HG03060 (cell line): ENCODE results near the gene CCDC9.
"Not testable (repeated sequence)": the region's sequence is repeated elsewhere in the genome, so short reads cannot be mapped to it uniquely, and the experiment has no call there.

Source experiments
- ATAC-seq: cut with Tn5 transposase; IDR thresholded peaks from one replicate; pipeline ENCODE4 v1.9.1; 2021; ENCODE audit warnings: low read depth, moderate number of reproducible peaks; ENCODE audit not compliant: unreplicated experiment

CCDC9 gene

GRCh38 chr19:47283405-47284059 is 27.2 kb downstream of the CCDC9 start:
- ATAC-seq = no peak

GRCh38 chr19:47284324-47284899 is 28.1 kb downstream of the CCDC9 start:
- ATAC-seq = no peak

- ATAC-seq = no peak
These were observed 39.7 kb downstream of the CCDC9 start for GRCh38 chr19:47296036-47296435.

- ATAC-seq = not testable (repeated sequence)
These were observed 44.5 kb downstream of the CCDC9 start for GRCh38 chr19:47300867-47301266.

GRCh38 chr19:47302249-47302648 is 45.9 kb downstream of the CCDC9 start:
- ATAC-seq = no peak

- ATAC-seq = no peak
These were observed 47.6 kb downstream of the CCDC9 start for GRCh38 chr19:47303966-47304365.

- no peak for ATAC-seq
These were observed 49.0 kb downstream of the CCDC9 start for GRCh38 chr19:47305309-47305751.

GRCh38 chr19:47306303-47306702 is 50.0 kb downstream of the CCDC9 start:
- ATAC-seq = no peak

- ATAC-seq = no peak
These were observed 52.7 kb downstream of the CCDC9 start for GRCh38 chr19:47309038-47309437.

GRCh38 chr19:47309608-47310007 is 53.3 kb downstream of the CCDC9 start, which contains the start of gene C5AR1:
C5AR1 (plus strand) TSS chr19:47309861; CDS start chr19:47309896, 35 bp downstream.
- ATAC-seq = no peak

GRCh38 chr19:47310323-47310722 is 54.0 kb downstream of the CCDC9 start:
- no peak for ATAC-seq

GRCh38 chr19:47310819-47311218 is 54.5 kb downstream of the CCDC9 start:
- no peak for ATAC-seq

GRCh38 chr19:47312366-47313006 is 56.2 kb downstream of the CCDC9 start:
- ATAC-seq = no peak

- no peak for ATAC-seq
These were observed 57.5 kb downstream of the CCDC9 start for GRCh38 chr19:47313754-47314295.

GRCh38 chr19:47315125-47315821 is 58.9 kb downstream of the CCDC9 start:
- no peak for ATAC-seq

- no peak for ATAC-seq
These were observed 60.2 kb downstream of the CCDC9 start for GRCh38 chr19:47316513-47316912.

- no peak for ATAC-seq
These were observed 63.9 kb downstream of the CCDC9 start for GRCh38 chr19:47319923-47320871.
